GM10847 (cell line): ENCODE results near the gene PTH1R.

ENCODE experiments used
- POLR2A ChIP-seq: IDR thresholded peaks from 2 replicates; pipeline ENCODE4 v1.6.1; 2011; ENCODE audit not compliant: insufficient read length; ENCODE audit errors: extremely low read depth

Gene PTH1R

DNA sequence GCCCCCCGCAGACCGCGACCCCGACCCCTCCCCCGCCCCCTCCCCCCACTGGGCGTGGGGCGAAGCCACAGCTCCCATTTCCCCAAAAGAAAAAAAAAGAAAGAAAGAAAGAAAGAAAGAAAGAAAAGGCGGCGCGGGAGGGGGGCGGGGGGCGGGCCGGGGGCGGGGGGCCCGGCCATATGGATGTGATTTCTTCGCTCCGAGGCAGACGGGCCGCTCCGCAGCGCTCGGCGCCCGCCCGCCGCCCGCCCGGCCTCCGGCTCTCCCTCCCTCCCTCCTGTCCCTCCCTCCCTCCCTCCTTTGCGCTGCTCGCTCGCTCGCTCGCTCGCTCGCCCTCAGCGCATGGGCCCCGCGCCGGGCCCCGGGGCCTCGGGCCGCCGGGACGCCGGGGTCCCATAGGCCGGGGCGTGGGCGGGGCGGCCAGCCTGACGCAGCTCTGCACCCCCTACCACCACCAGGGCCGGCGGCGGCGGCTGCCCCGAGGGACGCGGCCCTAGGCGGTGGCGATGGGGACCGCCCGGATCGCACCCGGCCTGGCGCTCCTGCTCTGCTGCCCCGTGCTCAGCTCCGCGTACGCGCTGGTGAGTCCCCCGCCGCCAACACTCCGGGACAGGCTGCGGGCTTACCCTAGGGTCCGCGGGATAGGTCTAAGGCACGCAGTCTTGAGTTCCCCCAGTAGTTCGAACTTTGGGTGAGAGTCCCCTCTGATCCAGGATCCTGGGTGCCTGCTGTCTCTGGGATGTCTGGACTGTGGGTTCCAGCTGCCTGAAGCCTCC lies 5.7 kb downstream of the PTH1R start:
- TF ChIP-seq POLR2A: no peak

DNA sequence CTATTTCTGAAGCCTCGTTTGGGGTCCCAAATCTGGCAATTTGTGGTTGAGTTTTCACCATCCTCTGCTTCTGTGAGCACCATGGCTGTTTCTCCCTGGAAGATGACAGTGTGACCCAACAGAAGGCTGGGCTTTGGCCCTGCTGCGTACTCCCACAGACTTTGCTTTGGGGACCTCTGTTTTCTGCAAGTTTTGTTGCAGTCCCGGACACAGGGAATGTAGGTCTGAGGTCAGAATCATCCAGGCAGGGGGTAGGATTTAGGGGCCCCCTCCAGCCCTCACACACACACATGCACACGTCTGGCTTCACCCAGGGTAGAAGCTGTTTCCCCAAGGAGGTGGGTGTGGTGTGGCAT lies 6.3 kb downstream of the PTH1R start:
- no peak for TF ChIP-seq POLR2A

DNA sequence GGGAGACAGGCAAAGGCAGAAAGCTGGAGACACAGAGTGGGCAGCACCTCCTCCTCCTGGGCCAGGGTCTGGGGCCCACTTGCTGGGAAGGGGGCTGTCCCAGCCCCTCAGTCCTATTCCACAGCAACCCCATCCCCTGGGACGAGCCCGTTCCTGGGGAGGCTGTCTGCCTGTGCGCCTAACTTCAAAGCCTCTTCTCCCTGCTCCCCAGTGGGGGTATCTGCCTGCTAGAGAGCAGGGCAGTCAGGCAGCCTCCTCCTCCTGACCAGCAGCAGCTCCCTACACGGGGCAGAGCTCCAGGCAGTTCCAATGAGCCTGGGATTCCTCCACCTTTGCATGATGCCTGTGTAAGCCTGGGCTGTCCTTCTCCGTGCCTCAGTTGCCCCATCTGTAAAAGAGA lies 6.9 kb downstream of the PTH1R start:
- TF ChIP-seq POLR2A: no peak

DNA sequence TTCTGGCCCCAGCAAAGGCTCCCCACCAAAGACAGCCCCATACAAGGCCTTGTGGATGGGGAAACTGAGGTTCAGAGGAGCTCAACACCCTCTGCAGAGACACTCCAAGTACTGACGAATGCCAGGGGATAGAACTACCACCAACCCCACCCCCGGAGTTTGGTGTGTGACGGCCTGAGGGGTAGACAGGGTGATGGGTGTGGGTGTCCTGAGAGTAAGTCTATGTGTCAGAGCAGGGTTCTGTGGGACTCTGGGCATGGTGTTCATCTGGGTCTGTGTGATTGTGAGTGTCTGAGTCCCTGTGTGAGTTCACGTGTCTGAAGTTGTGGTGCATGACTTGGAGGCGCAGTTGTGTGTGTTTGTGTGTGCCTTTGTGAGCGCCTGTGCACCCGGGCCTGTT lies 7.4 kb downstream of the PTH1R start:
- no peak for TF ChIP-seq POLR2A

DNA sequence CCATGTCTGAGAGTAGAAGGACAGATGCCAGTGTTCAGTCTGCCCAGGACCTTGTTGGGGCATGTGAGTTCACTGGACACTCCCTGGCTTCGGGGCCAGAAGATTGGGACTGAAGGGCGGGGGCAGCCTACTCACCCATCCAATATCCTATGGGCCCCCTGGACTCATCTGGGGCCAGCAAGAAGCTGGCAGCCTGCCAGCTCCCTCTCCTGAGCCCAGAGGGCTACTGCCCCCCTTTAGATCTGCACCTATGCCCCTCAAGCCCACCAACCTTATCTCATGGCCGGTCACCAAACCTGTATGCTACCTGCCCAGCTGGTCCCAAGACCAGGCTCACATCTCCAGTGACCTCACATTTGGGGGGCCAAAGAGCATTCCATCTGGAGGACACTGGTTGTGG lies 8.1 kb downstream of the PTH1R start:
- TF ChIP-seq POLR2A: no peak

DNA sequence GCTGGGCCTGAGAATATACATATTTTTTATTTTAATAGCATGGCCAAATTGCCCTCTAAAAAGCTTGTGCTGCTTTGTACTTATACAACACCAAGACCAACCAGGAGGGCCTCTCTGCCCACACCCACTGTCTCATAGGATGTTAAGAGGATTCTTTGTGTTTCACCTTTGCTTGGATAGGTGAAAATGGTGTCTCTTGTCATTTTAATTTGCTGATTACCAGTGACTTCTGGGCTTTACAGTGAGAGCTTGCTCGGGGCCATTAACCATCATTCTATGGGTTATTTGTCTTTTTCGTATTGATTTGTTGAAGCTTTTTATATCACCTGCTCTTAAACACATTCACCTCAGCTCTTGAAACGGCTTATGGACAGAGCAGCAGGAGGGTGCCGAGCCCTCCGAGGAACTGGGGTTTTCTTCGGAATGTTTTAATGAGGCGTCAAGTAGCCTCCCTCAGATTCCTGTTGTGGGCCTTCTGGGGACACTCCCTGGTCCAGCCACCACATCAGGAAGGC lies 10.5 kb downstream of the PTH1R start:
- no peak for TF ChIP-seq POLR2A

DNA sequence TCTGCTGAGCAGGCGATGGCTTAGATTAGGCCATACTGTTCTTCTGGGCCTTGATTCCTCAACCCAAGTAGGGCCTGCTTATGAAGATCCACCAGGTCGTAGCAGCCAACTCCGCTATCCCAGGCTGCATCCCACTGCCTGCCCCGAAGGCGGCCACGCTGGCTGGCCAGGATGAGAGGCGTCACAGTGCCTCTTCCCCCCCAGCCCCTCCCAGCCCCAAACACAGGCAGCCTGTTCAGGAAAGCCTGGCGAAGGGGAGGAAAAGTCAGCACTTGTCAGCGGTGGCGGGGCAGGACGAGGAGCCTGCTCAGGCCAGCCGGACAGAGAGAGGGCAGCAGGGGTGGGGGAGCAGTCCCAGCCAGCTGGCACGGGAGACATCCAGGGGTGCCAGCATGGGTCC lies 11.2 kb downstream of the PTH1R start:
- TF ChIP-seq POLR2A: no peak

DNA sequence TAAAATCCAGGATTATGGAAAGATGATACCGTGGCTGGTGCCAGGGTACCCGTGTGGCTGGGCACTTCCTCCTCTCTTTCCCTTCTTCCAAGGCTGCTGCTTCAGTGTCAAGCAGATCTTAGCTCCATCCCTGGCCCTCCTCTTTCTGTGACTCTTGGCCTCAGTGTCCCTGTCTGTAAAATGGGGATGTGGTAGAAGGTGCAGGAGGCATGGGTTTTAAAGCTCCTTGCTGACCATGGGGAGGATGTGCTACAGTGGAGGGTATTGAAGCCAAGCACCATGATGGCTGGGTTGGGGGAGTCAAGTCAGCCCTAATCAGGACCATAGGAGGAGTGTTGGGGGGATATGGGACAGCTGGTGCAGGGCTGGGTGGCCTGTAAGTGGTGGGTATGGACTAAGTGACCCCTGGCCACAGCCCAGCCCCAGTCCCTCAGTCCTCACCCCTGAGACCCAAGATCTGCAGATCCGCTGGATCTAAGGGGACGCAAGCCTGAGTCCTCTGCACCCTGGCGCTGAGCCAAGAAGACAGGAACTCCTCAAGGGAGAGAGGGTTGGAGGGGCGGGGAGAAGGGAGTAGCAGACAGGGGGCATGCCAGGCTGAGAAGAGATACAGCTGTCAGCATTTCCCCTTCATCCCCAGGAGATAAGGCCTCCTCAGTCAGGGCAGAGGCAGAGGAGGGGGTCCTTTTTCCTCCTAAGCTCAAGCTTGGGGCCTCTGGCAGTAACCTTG lies 12.0 kb downstream of the PTH1R start:
- TF ChIP-seq POLR2A: no peak

DNA sequence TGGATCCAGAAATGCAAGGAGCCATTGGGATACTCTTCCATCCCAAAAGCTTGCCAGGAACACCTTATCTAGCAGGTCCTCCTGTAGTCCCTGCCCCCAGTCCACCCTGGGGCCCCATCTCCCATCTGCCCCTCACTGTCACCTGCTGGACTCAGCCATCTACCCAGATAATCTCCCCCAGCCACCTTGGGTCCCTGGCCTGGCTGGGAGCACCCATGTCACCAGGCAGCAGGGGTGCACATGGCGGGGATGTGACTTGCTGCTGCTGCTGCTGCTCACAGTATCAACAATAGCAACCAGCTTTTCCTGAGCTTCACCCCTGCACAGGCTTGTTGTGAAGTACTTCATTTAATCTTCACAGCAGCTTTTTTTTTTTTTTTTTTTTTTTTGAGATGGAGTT lies 12.6 kb downstream of the PTH1R start:
- TF ChIP-seq POLR2A: no peak

DNA sequence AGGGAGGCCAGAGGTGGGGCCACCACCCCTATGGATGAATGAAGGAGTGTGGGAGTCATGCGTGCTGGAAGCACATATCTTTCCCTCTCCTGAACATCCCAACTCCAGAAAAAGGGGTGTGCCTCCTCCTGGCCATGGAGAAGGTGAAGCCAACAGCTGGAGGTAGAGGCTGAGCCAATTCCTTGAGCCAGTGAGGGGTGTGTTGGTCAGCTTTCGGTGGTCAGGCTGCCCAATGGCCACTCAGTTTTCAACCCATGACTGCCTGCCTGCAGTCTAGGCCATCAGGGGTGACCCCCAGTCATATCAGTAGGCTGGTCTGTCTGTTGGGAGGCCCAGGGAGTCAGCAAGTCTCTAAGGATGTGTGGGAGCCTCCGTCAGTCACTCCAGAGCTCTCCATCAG lies 13.6 kb downstream of the PTH1R start:
- TF ChIP-seq POLR2A: no peak

DNA sequence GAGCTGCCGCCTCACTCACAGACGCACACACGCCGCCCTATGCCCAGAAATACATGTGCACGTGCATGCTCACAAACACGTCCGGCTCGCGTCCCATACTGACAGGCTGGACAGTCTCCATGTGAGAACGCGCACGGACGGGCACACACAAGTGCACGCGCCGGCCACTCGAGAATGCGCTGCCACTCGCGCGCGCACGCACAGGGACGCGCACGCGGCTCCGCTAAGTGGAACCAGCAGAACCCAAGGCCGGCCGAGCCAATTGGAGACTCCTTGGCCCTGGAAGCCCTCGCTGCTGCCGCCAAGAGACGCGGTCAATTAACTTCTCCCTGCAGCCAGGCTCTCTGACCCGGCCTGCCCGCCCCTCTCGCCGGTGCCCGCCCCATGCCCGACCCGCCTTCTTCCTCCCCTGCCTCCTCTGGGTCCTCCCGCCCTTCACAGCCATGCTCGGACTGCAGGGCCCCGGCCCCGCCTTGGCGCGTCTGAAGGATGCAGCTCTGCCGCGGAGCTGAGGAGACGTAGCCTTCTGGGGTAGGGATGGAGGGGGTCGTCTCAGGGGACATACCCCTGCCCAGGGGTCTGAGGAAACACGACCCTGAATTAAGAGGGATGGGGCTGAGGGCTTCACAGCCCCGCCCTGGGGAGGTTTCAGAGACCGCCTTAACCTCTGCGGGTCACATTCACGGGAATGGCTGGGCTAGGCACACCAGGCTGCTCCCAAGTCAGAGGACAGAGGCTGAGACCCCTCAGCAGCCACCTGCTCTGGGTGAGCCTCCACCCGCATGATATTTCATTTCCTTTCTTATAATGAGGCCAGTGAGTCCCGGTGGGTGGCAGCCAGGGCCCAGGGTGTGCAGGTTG lies 15.0 kb downstream of the PTH1R start:
- TF ChIP-seq POLR2A: no peak

DNA sequence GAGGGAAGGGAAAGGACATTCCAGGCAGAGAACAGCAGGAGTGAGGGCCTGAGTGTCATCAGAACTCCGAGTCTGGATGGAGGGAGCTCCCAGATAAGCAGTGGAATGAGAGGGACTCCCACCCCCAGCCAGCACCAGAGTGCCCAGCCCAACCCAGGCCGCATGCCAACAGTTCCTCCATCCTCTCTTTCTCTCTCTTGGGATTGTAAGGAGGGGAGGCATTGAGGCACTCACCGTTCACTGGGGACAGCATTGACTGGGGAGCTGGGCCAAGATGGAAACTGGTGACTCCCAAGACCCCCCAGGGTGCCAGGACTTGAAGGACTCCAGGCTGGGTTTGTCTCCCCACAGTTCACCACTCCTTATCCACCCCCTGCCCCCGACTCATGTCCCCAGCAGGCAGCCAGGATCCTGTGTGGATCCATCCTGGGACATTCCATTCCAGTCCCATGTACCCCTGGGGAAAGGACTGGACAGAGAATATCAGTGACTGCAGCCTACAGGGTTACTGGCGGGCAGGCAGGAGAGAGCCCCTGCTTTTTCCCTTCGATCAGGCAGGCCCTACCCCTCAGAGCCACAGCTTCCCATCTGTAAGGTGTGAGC lies 15.7 kb downstream of the PTH1R start:
- TF ChIP-seq POLR2A: no peak

DNA sequence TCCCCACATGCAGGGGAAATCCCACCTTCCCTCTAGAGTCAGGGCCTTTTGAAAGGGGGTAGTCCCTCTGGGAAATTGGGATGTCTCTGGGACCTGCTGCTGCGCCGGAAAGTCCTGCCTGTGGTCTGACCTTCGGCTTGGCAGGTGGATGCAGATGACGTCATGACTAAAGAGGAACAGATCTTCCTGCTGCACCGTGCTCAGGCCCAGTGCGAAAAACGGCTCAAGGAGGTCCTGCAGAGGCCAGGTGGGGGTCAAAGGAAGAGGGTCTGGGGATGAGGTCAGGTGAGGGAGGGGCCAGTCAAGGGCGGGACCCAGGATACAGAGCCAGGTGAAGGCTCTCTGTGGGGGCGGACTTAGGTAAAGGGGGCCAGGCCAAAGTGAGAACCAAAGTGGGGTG lies 16.2 kb downstream of the PTH1R start:
- TF ChIP-seq POLR2A: no peak

DNA sequence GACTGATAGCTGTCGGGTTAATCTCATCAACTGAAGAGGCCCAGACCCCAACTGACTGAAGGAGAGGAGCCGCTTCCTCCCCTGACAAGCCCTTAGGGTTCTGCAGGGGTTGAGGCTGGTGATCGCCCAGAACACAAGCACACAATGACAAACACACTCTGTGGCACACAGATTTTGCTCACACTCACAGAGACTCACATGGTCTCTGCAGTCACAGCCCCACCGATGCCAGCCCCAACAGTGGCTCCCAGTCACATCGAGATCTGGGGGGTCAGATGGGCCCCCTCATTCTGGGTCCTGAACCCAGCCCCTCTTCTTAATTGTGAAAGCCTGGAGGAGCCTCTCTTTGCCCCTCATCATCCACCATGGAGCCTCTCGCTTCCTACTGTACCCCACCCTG lies 16.7 kb downstream of the PTH1R start:
- TF ChIP-seq POLR2A: no peak

DNA sequence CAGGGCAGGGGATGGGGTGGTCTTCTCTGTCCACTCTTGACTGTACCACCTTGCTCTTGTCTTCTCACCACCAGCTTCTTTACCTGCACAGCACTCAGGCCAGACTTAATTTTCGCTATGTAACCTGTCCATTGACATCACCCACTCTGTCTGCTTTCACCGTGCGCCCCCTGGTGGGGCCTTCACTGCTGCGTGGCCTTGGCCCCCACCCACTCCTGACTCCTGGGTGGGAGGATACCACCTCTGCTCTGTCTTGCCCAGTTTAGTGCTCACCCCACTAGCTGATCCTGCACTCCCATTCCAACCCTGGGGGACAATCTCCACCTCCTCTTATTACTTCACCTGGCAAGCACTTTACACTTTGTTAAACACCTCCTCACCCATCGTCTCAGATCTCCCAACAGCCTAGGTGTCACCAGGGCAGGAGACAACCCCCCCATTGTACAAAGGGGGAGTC lies 17.7 kb downstream of the PTH1R start:
- TF ChIP-seq POLR2A: no peak
